ENCODE data around the gene CDC42BPG. TPM values are rescaled to one million over a fixed set of nuclear protein-coding genes. Genes with fewer than 3 reads are reported as not detected.

The CDC42BPG gene
- total RNA-seq, 1 experiment from 2014 or later: 4.1 TPM

DNA sequence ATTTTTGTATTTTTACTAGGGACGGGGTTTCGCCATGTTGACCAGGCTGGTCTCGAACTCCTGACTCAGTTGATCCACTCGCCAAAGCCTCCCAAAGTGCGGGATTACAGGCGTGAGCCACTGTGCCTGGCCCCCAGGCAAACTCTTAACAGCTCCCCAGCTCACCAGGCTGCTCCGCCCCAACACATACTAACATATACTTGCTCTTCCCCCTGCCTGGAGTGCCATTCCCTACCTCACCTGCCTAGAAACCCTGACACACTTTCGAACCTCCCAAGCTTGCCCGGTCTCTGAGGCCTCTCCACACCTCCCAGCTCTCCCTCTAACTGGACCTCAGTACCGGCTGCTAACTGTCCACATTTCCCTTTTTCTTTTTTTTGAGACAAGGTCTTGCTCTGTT is 49.9 kb downstream of the CDC42BPG start:
- intact Hi-C loops (cut with micrococcal nuclease; ENCODE audit: unreplicated experiment): no loop called here
- TF ChIP-seq CTCF (IDR thresholded peaks at IDR 0.05): no peak
- CTCF ChIA-PET: interaction anchor here (0.6 kb wide), 1 partner anchor 53 kb away, joined by 4 read pairs; no protein-coding TSS in a partner anchor

DNA sequence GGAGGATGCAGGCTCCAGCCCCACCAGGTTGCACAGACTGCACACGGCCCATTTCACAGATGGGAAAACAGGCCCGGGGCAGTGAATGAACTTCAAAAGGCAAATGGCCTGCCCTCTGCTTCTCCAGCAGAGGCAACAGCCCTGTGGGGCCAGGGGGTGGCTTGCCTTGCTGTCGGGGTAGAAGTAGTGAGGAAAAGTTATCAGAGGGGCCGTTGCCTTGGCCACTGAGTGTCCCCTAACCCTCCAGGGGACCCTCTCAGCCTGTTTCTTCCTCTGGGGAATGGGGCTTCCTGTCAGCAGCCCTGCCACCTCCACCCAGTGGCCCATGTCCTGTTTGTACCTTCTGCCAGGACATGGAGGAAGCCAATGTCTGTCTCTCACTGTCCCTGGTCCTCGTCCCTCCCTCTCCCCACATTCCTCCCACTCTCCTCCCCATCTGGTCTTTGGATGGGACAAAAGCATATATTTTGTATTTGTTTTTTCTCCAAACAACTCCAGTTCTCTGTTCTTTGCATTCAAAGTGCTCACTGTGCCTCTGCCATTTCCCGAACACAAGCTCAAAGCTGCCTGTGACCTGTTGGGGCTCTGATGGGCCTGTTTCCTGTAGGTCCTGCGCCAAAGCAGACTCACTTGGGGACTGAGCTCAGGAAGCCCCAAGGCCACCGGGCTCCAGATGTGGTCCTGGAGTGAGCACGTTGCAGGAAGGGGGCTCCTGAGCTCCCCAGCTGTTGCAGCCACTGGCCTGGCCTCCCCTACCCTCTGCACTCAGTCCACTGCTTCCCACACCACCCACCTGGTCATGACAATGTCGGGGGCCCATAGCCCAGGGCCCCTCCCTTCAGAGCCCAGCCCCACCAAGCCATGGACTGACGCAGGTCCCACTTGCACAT is 50.9 kb downstream of the CDC42BPG start:
- no peak overlapping the region for H3K4me3 ChIP-seq (ENCODE audit: low read depth in 2 of 2, low read length in 2 of 2)
- H3K9me3 ChIP-seq (ENCODE audit: control insufficient read depth, insufficient read depth, low read depth, low read length): no peaks in the 10 kb centered on the region
- intact Hi-C loops (cut with micrococcal nuclease; ENCODE audit: unreplicated experiment): no loop called here
- no peak for DNase-seq (ENCODE audit: low read depth, low spot score)
- H3K27me3 ChIP-seq (ENCODE audit: control insufficient read depth, insufficient read depth, low read length): no peaks in the 10 kb centered on the region
- BruUV-seq (replicated peaks): no TSS peak
- ChIA-PET CTCF (interaction anchor here (0.6 kb wide), 1 partner anchor 52 kb away, joined by 4 read pairs; no protein-coding TSS in a partner anchor), POLR2A (interaction anchor here (1.1 kb wide), 1 partner anchor 15 kb away, joined by 4 read pairs; the partner anchor contains the start of gene SF1)
- no peak overlapping the region for H3K27ac ChIP-seq (ENCODE audit: low read length)
- in situ Hi-C loops (cut with HindIII; ENCODE audit: low pct_unique_long_range_greater_than_20kb, low sequenced_read_pairs): no loop called here
- H3K4me1 ChIP-seq (ENCODE audit: control insufficient read depth, insufficient read depth, low read length): no peaks in the 10 kb centered on the region
- ATAC-seq: no peak
- TF ChIP-seq TCF7L2 (IDR thresholded peaks at IDR 0.05; ENCODE audit: low read depth, low read length) (no peak), POLR2AphosphoS5 (IDR thresholded peaks at IDR 0.05; ENCODE audit: low read depth, low read length) (no peak), SIN3A (IDR thresholded peaks at IDR 0.05; ENCODE audit: borderline replicate concordance, insufficient read depth, low read depth, low read length) (no peak)
- TF ChIP-seq, protein P1, sequence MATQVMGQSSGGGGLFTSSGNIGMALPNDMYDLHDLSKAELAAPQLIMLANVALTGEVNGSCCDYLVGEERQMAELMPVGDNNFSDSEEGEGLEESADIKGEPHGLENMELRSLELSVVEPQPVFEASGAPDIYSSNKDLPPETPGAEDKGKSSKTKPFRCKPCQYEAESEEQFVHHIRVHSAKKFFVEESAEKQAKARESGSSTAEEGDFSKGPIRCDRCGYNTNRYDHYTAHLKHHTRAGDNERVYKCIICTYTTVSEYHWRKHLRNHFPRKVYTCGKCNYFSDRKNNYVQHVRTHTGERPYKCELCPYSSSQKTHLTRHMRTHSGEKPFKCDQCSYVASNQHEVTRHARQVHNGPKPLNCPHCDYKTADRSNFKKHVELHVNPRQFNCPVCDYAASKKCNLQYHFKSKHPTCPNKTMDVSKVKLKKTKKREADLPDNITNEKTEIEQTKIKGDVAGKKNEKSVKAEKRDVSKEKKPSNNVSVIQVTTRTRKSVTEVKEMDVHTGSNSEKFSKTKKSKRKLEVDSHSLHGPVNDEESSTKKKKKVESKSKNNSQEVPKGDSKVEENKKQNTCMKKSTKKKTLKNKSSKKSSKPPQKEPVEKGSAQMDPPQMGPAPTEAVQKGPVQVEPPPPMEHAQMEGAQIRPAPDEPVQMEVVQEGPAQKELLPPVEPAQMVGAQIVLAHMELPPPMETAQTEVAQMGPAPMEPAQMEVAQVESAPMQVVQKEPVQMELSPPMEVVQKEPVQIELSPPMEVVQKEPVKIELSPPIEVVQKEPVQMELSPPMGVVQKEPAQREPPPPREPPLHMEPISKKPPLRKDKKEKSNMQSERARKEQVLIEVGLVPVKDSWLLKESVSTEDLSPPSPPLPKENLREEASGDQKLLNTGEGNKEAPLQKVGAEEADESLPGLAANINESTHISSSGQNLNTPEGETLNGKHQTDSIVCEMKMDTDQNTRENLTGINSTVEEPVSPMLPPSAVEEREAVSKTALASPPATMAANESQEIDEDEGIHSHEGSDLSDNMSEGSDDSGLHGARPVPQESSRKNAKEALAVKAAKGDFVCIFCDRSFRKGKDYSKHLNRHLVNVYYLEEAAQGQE (IDR thresholded peaks at IDR 0.05; ENCODE audit: insufficient read depth in 1 of 2, low read depth in 2 of 2, low read length in 1 of 2): no peak
- no peaks in the 10 kb centered on the region; the same call in 1 of the 2 replicates for H3K36me3 ChIP-seq (ENCODE audit: control insufficient read depth, insufficient read depth, low read length)

More for the DNA sequence above, 49.9 kb downstream of the CDC42BPG start:
- BruUV-seq (replicated peaks): no TSS peak
- no peaks in the 10 kb centered on the region for H3K27me3 ChIP-seq (ENCODE audit: control insufficient read depth, insufficient read depth, low read length)
- H3K36me3 ChIP-seq (ENCODE audit: control insufficient read depth, insufficient read depth, low read length): no peaks in the 10 kb centered on the region; the same call in 1 of the 2 replicates
- H3K9me3 ChIP-seq (ENCODE audit: control insufficient read depth, insufficient read depth, low read depth, low read length): no peaks in the 10 kb centered on the region
- H3K4me3 ChIP-seq (ENCODE audit: low read depth in 2 of 2, low read length in 2 of 2): no peak overlapping the region
- DNase-seq (ENCODE audit: low read depth, low spot score) (no peak), ATAC-seq (no peak)
- POLR2A ChIA-PET: interaction anchor here (1.1 kb wide), 1 partner anchor 16 kb away, joined by 4 read pairs; the partner anchor contains the start of gene SF1
- no peaks in the 10 kb centered on the region for H3K4me1 ChIP-seq (ENCODE audit: control insufficient read depth, insufficient read depth, low read length)
- in situ Hi-C loops (cut with HindIII; ENCODE audit: low pct_unique_long_range_greater_than_20kb, low sequenced_read_pairs): no loop called here
- H3K27ac ChIP-seq (ENCODE audit: low read length): no peak overlapping the region

DNA sequence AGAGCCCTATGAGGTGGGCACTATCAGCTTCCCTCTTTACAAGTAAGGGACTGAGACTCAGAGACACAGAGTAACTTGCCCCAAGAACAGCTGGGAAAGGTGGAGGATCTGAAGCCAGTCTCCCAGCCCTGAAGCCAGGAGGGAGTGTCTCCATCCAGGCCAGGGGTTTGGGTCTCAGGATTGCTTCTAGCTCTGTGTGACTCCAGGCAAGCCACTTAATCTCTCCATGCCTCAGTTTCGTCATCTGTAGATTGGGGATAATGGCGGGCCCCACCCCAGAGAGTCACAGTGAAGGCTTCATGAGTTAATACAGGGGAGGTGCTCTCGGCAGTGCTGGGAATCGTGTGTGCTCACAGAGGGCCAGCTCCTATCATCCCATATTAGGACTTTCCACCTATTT is 52.0 kb downstream of the CDC42BPG start:
- no peaks in the 10 kb centered on the region for H3K27me3 ChIP-seq (ENCODE audit: control insufficient read depth, insufficient read depth, low read length)
- in situ Hi-C loops (cut with HindIII; ENCODE audit: low pct_unique_long_range_greater_than_20kb, low sequenced_read_pairs): no loop called here
- CTCF ChIA-PET: no interaction called here
- POLR2A ChIA-PET: interaction anchor here (1.1 kb wide), 1 partner anchor 35 kb away, joined by 3 read pairs; no protein-coding TSS in a partner anchor
- intact Hi-C loops (cut with micrococcal nuclease; ENCODE audit: unreplicated experiment): no loop called here
- no peak overlapping the region for H3K27ac ChIP-seq (ENCODE audit: low read length)
- H3K36me3 ChIP-seq (ENCODE audit: control insufficient read depth, insufficient read depth, low read length): no peaks in the 10 kb centered on the region; the same call in 1 of the 2 replicates
- ATAC-seq (no peak), DNase-seq (ENCODE audit: low read depth, low spot score) (no peak)
- BruUV-seq (replicated peaks): no TSS peak
- no peaks in the 10 kb centered on the region for H3K4me1 ChIP-seq (ENCODE audit: control insufficient read depth, insufficient read depth, low read length)
- TF ChIP-seq, protein P1 (IDR thresholded peaks at IDR 0.05; ENCODE audit: insufficient read depth in 1 of 2, low read depth in 2 of 2, low read length in 1 of 2): no peak
- H3K4me3 ChIP-seq (ENCODE audit: low read depth in 2 of 2, low read length in 2 of 2): no peak overlapping the region
- H3K9me3 ChIP-seq (ENCODE audit: control insufficient read depth, insufficient read depth, low read depth, low read length): no peaks in the 10 kb centered on the region
